Endothelial cell of umbilical vein (primary cell): ENCODE results near the gene HOXC12. TPM values are rescaled to one million over a fixed set of nuclear protein-coding genes. Genes with fewer than 3 reads are reported as not detected.

ENCODE experiments used
- BruUV-seq: library from RNA; stranded (reverse); fragments of 400-500 nt; replicated peaks from 2 replicates; lab custom pipeline; 2021; lab: Mats Ljungman, UMichigan
- CTCF ChIA-PET: fragments of 300-600, 350-600 bp; sonication (Branson Sonifier 250); formaldehyde crosslinking; loops from one replicate; lab custom pipeline; 2021; ENCODE audit warnings: antibody characterized with exemption, inconsistent platforms; lab: Charles Lee
- POLR2A ChIA-PET: fragments of 300-600, 350-600 bp; sonication (Branson Sonifier 250); formaldehyde crosslinking; loops from one replicate; lab custom pipeline; 2021; ENCODE audit warnings: antibody characterized with exemption, inconsistent platforms; lab: Charles Lee
- DNase-seq: peaks from one replicate; pipeline ENCODE4 v3.0.0-alpha.2; 2011; ENCODE audit warnings: low read depth, low spot score
- FAIRE-seq: peaks from 2 replicates; lab custom pipeline; 2011; peaks lifted over from hg19 to GRCh38; lab: Jason Lieb, UNC
- H2AFZ ChIP-seq: 2 replicates; pipeline ENCODE4 v1.6.0; 2012; ENCODE audit warnings: low read depth, low read length, control low read depth, inconsistent platforms
- H3K27ac ChIP-seq: 2 replicates; pipeline ENCODE4 v1.5.1; 2011; ENCODE audit warnings: low read depth, mild to moderate bottlenecking, control low read depth, low read length, moderate library complexity; ENCODE audit not compliant: insufficient read depth
- H3K27me3 ChIP-seq, 2 experiments: 2 replicates each; pipeline versions ENCODE4 v1.6.0 to v1.6.1; 2011; ENCODE audit warnings: low read length in 2 of 2, mixed read lengths in 1 of 2; ENCODE audit not compliant: control insufficient read depth in 2 of 2, insufficient read depth in 2 of 2
- H3K36me3 ChIP-seq, 2 experiments: 2 replicates in 1 of 2; 3 replicates in 1 of 2; pipeline ENCODE4 v1.5.1; 2011; ENCODE audit warnings: low read length in 2 of 2, mild to moderate bottlenecking in 1 of 2, moderate library complexity in 1 of 2; ENCODE audit not compliant: control insufficient read depth in 2 of 2, insufficient read depth in 2 of 2; ENCODE audit errors: extremely low read depth in 1 of 2
- H3K4me1 ChIP-seq: 3 replicates; pipeline ENCODE4 v1.5.1; 2011; ENCODE audit warnings: mild to moderate bottlenecking, low read length; ENCODE audit not compliant: control insufficient read depth, insufficient read depth; ENCODE audit errors: extremely low read depth
- H3K4me2 ChIP-seq: 2 replicates; pipeline ENCODE4 v1.6.1; 2011; ENCODE audit warnings: low read length, control low read depth, mixed read lengths; ENCODE audit not compliant: insufficient read depth
- H3K4me3 ChIP-seq, 3 experiments: fragments of 200-600 bp in 1 of 3; sonication (generic), shearing (Covaris generic) in 1 of 3; replicated peaks in 1 of 3; 2 replicates each; pipeline ENCODE4 v1.5.1; 2011 to 2016; ENCODE audit warnings: control low read depth in 3 of 3, low read length in 3 of 3, mild to moderate bottlenecking in 2 of 3, inconsistent platforms in 1 of 3, low read depth in 1 of 3, moderate library complexity in 1 of 3; ENCODE audit not compliant: insufficient read depth in 1 of 3
- H3K79me2 ChIP-seq: 2 replicates; pipeline ENCODE4 v1.6.0; 2012; ENCODE audit warnings: low read length, inconsistent platforms; ENCODE audit not compliant: control insufficient read depth, insufficient read depth
- H3K9ac ChIP-seq: replicated peaks from 2 replicates; pipeline ENCODE3; 2011; ENCODE audit warnings: low read length, control low read depth; ENCODE audit not compliant: insufficient read depth; ENCODE audit errors: extremely low read depth
- H3K9me1 ChIP-seq: replicated peaks from 3 replicates; pipeline ENCODE4 v1.6.0; 2011; ENCODE audit warnings: mild to moderate bottlenecking, low read length; ENCODE audit not compliant: control insufficient read depth, insufficient read depth; ENCODE audit errors: extremely low read depth
- H3K9me3 ChIP-seq: replicated peaks from 2 replicates; pipeline ENCODE4 v1.5.1; 2012; ENCODE audit warnings: low read length, inconsistent platforms; ENCODE audit not compliant: control insufficient read depth, insufficient read depth
- H4K20me1 ChIP-seq: replicated peaks from 2 replicates; pipeline ENCODE3; 2011; ENCODE audit warnings: mild to moderate bottlenecking, low read length; ENCODE audit not compliant: control insufficient read depth, insufficient read depth; ENCODE audit errors: extremely low read depth
- EZH2 ChIP-seq: IDR thresholded peaks from 2 replicates; pipeline ENCODE4 v1.6.1; 2012; ENCODE audit warnings: borderline replicate concordance, low read depth, mild to moderate bottlenecking, moderate library complexity, low read length, inconsistent platforms; ENCODE audit not compliant: severe bottlenecking
- FOS ChIP-seq: IDR thresholded peaks from 2 replicates; pipeline ENCODE4 v1.6.1; 2011; ENCODE audit warnings: mild to moderate bottlenecking, low read length, moderate library complexity, borderline replicate concordance; ENCODE audit not compliant: insufficient read depth
- GATA2 ChIP-seq: IDR thresholded peaks from 2 replicates; pipeline ENCODE4 v1.7.0; 2011; ENCODE audit warnings: low read depth, mild to moderate bottlenecking, moderate library complexity, mixed read lengths, low read length; ENCODE audit not compliant: insufficient read length, insufficient read depth
- JUN ChIP-seq: IDR thresholded peaks from 2 replicates; pipeline ENCODE4 v1.6.1; 2011; ENCODE audit warnings: borderline replicate concordance, low read depth; ENCODE audit not compliant: insufficient read length, insufficient read depth
- MYC ChIP-seq: IDR thresholded peaks from one replicate; pipeline ENCODE4 v1.6.1; 2011; ENCODE audit warnings: mild to moderate bottlenecking, low read depth, low read length
- POLR2A ChIP-seq: IDR thresholded peaks from 2 replicates; pipeline ENCODE4 v1.6.1; 2012; ENCODE audit warnings: low read depth, mild to moderate bottlenecking, control low read depth, low read length
- POLR2AphosphoS5 ChIP-seq: IDR thresholded peaks from 2 replicates; pipeline ENCODE4 v1.6.1; 2012; ENCODE audit warnings: low read depth, mild to moderate bottlenecking, control low read depth, low read length, moderate library complexity; ENCODE audit not compliant: insufficient read depth
- dilution Hi-C: fragments of 300-500 bp; cut with MboI; formaldehyde crosslinking; loops from one replicate; pipeline ENCODE4 v1.15.0; 2019; ENCODE audit warnings: low sequenced_read_pairs; ENCODE audit not compliant: extremely low pct_ligation_motif_present
- intact Hi-C: fragments of 100-400 bp; cut with micrococcal nuclease; formaldehyde crosslinking; loops from one replicate; pipeline ENCODE4 v1.10.0; 2022
- polyA plus RNA-seq, 4 experiments: library from polyadenylated mRNA; depleted of rRNA in 3 of 4; stranded (reverse) in 3 of 4; unstranded in 1 of 4; fragments of >200 nt; gene quantifications; 2 replicates each; pipeline versions ENCODE4 v1.2.1 to v1.2.3, GENCODE V29; 2011 to 2012; ENCODE audit warnings: missing spikeins in 1 of 4
- total RNA-seq: library from RNA; stranded (reverse); gene quantifications from 2 replicates; pipeline ENCODE4 v1.2.3, GENCODE V29; 2021
- TF ChIP-seq, protein P1 (sequence below): IDR thresholded peaks from 2 replicates; pipeline ENCODE4 v1.6.1; 2011; ENCODE audit not compliant: insufficient read depth, insufficient read length
- TF ChIP-seq, protein P2 (sequence below), 2 donors: IDR thresholded peaks; 1 replicate in 1 of 2; 2 replicates in 1 of 2; pipeline ENCODE4 v1.5.1; 2011; ENCODE audit warnings: low read length in 2 of 2, mild to moderate bottlenecking in 2 of 2, moderate library complexity in 2 of 2, control low read depth in 1 of 2, inconsistent platforms in 1 of 2, low read depth in 1 of 2; ENCODE audit not compliant: insufficient read depth in 1 of 2; ENCODE audit errors: extremely low read depth in 1 of 2

HOXC12 gene
- total and polyA plus RNA-seq, 2 donors (not counting 3 experiments of a cell fraction or from before 2014, with no cell fraction given), result not detected

DNA sequence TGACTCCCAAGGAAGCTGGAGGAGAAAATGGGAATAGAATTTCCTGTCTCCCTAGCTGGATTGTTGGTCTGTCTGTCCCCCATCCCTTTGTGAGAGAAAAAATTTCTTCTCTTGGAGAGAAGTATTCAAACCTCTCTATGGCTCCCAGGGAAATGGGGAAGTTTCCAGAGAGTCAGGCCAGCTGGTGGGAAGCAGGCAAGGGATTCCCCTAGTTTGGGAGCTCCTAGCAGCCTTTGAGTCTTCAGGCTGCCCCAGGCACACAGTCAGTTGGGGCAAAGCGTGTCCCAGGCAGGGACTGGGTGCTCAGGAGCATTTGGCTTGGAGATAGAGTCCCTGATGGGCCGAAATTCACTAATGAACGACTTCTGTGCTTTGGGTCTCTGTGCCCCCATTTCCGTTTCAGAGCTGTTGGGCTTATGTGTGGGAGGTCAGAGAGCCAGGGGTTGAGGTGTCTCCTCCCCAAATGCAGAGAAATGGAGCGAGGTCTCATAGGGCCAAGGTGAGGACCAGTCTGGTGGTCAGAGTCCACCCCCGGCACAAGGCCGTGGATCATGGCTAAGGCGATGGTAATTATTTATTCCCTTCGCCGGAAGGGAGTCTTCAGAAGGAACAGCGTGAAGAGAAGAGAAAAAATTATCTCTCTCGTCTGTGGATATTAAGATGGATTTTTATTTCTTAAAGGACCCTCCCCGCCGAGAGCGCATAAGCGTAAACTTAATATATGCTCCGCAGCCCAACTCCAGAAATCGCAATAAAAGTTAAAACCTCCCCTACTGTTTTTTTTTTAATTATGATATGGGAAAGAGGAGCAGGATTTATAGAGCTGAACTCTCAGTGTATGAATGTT lies 38.7 kb downstream of the HOXC12 start:
- BruUV-seq, result no TSS peak
- dilution Hi-C loops (no loop called here), intact Hi-C loops (no loop called here)
- Histone ChIP-seq H3K27me3 (peaks cover 92 to 98% of the 10 kb centered on the region in 2 experiments), H3K4me1 (no peaks in the 10 kb centered on the region), H3K9me3 (no peaks in the 10 kb centered on the region), H3K9me1 (no peaks in the 10 kb centered on the region), H4K20me1 (no peaks in the 10 kb centered on the region), H2AFZ (no peak overlapping the region), H3K27ac (no peak overlapping the region), H3K4me3 (no peak overlapping the region), H3K79me2 (no peaks in the 10 kb centered on the region), H3K9ac (no peak overlapping the region), H3K36me3 (no peaks in the 10 kb centered on the region), H3K4me2 (no peak overlapping the region)
- FAIRE-seq, result no peak
- ChIA-PET CTCF (interaction anchor here (1.2 to 4.3 kb wide), 3 partner anchors 9 to 39 kb away, joined by 3 to 24 read pairs (median 9); partner anchors contain the start of gene HOXC10), POLR2A (no interaction called here)
- TF ChIP-seq, protein P1, sequence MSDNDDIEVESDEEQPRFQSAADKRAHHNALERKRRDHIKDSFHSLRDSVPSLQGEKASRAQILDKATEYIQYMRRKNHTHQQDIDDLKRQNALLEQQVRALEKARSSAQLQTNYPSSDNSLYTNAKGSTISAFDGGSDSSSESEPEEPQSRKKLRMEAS, result no peak
- TF ChIP-seq GATA2 (no peak), EZH2 (no peak), POLR2AphosphoS5 (no peak), POLR2A (no peak), FOS (no peak), JUN (no peak), MYC (no peak)
- TF ChIP-seq, protein P2, sequence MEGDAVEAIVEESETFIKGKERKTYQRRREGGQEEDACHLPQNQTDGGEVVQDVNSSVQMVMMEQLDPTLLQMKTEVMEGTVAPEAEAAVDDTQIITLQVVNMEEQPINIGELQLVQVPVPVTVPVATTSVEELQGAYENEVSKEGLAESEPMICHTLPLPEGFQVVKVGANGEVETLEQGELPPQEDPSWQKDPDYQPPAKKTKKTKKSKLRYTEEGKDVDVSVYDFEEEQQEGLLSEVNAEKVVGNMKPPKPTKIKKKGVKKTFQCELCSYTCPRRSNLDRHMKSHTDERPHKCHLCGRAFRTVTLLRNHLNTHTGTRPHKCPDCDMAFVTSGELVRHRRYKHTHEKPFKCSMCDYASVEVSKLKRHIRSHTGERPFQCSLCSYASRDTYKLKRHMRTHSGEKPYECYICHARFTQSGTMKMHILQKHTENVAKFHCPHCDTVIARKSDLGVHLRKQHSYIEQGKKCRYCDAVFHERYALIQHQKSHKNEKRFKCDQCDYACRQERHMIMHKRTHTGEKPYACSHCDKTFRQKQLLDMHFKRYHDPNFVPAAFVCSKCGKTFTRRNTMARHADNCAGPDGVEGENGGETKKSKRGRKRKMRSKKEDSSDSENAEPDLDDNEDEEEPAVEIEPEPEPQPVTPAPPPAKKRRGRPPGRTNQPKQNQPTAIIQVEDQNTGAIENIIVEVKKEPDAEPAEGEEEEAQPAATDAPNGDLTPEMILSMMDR (IDR thresholded peaks at IDR 0.05; ENCODE audit: extremely low read depth in 1 of 2, insufficient read depth in 1 of 2, low read depth in 1 of 2, low read length in 2 of 2), result no peak
- DNase-seq, result no peak
